IPS DF 6.9 (cell line): ENCODE data around the gene ADRA2A.

Experiments
- DNase-seq: peaks from one replicate; pipeline ENCODE4 v3.0.0-alpha.2; 2013; ENCODE audit warnings: low read depth, low spot score
- H3K27ac ChIP-seq: one replicate; pipeline ENCODE4 v1.5.1; 2013; ENCODE audit warnings: low read length, control low read depth
- H3K27me3 ChIP-seq: 2 replicates; pipeline ENCODE4 v1.6.1; 2013; ENCODE audit warnings: mild to moderate bottlenecking, low read length; ENCODE audit not compliant: control insufficient read depth, insufficient read depth
- H3K36me3 ChIP-seq: 2 replicates; pipeline ENCODE4 v1.6.1; 2013; ENCODE audit warnings: low read length; ENCODE audit not compliant: control insufficient read depth, insufficient read depth
- H3K4me1 ChIP-seq: 2 replicates; pipeline ENCODE4 v1.6.1; 2013; ENCODE audit warnings: low read length; ENCODE audit not compliant: control insufficient read depth, insufficient read depth
- H3K4me3 ChIP-seq: 2 replicates; pipeline ENCODE4 v1.5.1; 2013; ENCODE audit warnings: mild to moderate bottlenecking, low read length
- H3K9me3 ChIP-seq: 2 replicates; pipeline ENCODE4 v1.6.1; 2013; ENCODE audit warnings: low read length, inconsistent platforms; ENCODE audit not compliant: control insufficient read depth, insufficient read depth
- WGBS: extraction: QIAGEN DNeasy Blood & Tissue Kit; methylation state at CpG from one replicate; pipeline ENCODE4 v1.1.7; 2013; ENCODE audit warnings: mixed read lengths, missing lambda C conversion rate; ENCODE audit not compliant: insufficient read length, insufficient coverage; 5-methylcytosine and 5-hydroxymethylcytosine counted together

ADRA2A gene

GRCh38 chr10:111098679-111099437 lies 22.0 kb downstream of the ADRA2A start:
- no peak for DNase-seq
- H3K36me3 ChIP-seq: no peaks in the 10 kb centered on the region
- no peaks in the 10 kb centered on the region for H3K27me3 ChIP-seq
- H3K9me3 ChIP-seq: no peaks in the 10 kb centered on the region
- no peak overlapping the region for H3K27ac ChIP-seq
- no peaks in the 10 kb centered on the region for H3K4me1 ChIP-seq
- WGBS: no CpG with 5 or more reads among the region's 1 CpG
- H3K4me3 ChIP-seq: no peak overlapping the region

- Histone ChIP-seq H3K27me3 (no peaks in the 10 kb centered on the region), H3K36me3 (no peaks in the 10 kb centered on the region), H3K4me1 (no peaks in the 10 kb centered on the region), H3K9me3 (no peaks in the 10 kb centered on the region), H3K4me3 (no peak overlapping the region), H3K27ac (no peak overlapping the region)
- WGBS: no CpG with 5 or more reads among the region's 5 CpGs
- DNase-seq: no peak
These were observed 23.4 kb downstream of the ADRA2A start for GRCh38 chr10:111100198-111100597.

- no peaks in the 10 kb centered on the region for H3K9me3 ChIP-seq
- no peaks in the 10 kb centered on the region for H3K36me3 ChIP-seq
- H3K27me3 ChIP-seq: no peaks in the 10 kb centered on the region
- no peak overlapping the region for H3K4me3 ChIP-seq
- no peaks in the 10 kb centered on the region for H3K4me1 ChIP-seq
- H3K27ac ChIP-seq: no peak overlapping the region
- DNase-seq: no peak
- no CpG with 5 or more reads among the region's 4 CpGs for WGBS
These were observed 25.0 kb downstream of the ADRA2A start for GRCh38 chr10:111101796-111102195.

- H3K27ac ChIP-seq: no peak overlapping the region
- no peaks in the 10 kb centered on the region for H3K36me3 ChIP-seq
- no peaks in the 10 kb centered on the region for H3K4me1 ChIP-seq
- H3K27me3 ChIP-seq: no peaks in the 10 kb centered on the region
- H3K9me3 ChIP-seq: no peaks in the 10 kb centered on the region
- WGBS: no CpG with 5 or more reads among the region's 4 CpGs
- DNase-seq: no peak
- no peak overlapping the region for H3K4me3 ChIP-seq
These were observed 25.6 kb downstream of the ADRA2A start for GRCh38 chr10:111102359-111102837.

DNA sequence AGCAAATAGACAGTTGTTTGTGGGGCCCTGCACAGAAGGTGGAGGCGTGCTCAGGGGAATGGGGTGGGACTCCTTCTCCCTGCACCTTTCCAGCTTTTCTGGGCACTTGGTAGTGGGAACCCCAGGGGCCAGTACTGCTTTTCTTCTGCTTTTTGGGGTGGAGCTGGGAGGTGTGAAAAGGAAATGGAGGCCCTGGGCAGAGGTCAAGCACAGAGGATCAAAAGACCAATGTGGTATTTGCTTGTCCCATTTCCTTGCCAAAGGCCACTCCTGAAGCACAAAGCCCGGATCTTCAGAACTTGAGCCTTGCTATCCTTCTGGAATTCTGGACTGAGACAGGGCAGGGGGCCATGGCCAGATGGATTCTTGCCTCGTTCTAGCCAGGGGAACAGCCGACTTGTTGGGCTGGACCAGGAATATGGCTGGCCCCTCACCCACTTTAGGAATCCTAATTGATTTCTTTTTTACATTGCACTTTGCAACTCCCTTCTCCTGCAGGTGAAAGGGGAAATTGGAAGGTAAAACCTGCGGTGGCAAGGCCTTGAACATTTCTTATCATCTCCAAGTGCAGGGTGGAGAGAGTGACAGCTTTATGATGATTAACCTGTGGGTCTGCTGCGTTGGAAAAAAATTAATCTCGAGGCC lies 26.5 kb downstream of the ADRA2A start:
- DNase-seq: no peak
- H3K36me3 ChIP-seq: no peaks in the 10 kb centered on the region
- H3K27ac ChIP-seq: no peak overlapping the region
- no peaks in the 10 kb centered on the region for H3K27me3 ChIP-seq
- WGBS: no CpG with 5 or more reads among the region's 7 CpGs
- H3K9me3 ChIP-seq: no peaks in the 10 kb centered on the region
- H3K4me1 ChIP-seq: no peaks in the 10 kb centered on the region
- H3K4me3 ChIP-seq: no peak overlapping the region

- Histone ChIP-seq H3K9me3 (no peaks in the 10 kb centered on the region), H3K4me3 (no peak overlapping the region), H3K36me3 (no peaks in the 10 kb centered on the region), H3K27ac (no peak overlapping the region), H3K4me1 (no peaks in the 10 kb centered on the region), H3K27me3 (no peaks in the 10 kb centered on the region)
- WGBS: no CpG with 5 or more reads among the region's 20 CpGs
- DNase-seq: no peak
These were observed 28.0 kb downstream of the ADRA2A start for GRCh38 chr10:111104811-111105210.

DNA sequence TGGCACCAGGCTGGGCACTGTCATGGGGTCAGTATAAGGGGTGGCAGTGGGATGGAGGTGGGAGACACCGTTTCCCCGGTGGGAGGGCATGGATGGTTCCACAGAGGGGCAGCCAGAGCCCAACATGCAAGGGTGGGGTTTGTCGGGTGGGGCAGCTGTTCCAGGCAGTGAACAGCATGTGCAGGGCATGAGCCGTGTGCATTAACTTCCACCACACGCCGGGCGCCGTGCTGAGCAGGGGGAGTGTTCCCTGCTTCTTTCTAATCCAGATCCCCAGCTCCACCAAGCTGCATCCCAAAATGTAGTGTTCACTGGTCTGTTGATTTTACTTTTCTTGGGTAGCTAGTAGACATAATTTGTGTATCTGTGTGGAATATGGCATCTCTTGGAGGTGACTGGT lies 29.3 kb downstream of the ADRA2A start:
- no peak overlapping the region for H3K4me3 ChIP-seq
- no peaks in the 10 kb centered on the region for H3K4me1 ChIP-seq
- H3K36me3 ChIP-seq: no peaks in the 10 kb centered on the region
- no CpG with 5 or more reads among the region's 8 CpGs for WGBS
- H3K27me3 ChIP-seq: no peaks in the 10 kb centered on the region
- H3K9me3 ChIP-seq: no peaks in the 10 kb centered on the region
- DNase-seq: no peak
- H3K27ac ChIP-seq: no peak overlapping the region

- no peak for DNase-seq
- Histone ChIP-seq H3K4me3 (no peak overlapping the region), H3K36me3 (no peaks in the 10 kb centered on the region), H3K4me1 (no peaks in the 10 kb centered on the region), H3K9me3 (no peaks in the 10 kb centered on the region), H3K27ac (no peak overlapping the region), H3K27me3 (no peaks in the 10 kb centered on the region; the same call in 1 of the 2 replicates)
- WGBS: no CpG with 5 or more reads among the region's 4 CpGs
These were observed 30.2 kb downstream of the ADRA2A start for GRCh38 chr10:111107023-111107422.

- no peaks in the 10 kb centered on the region for H3K4me1 ChIP-seq
These were observed 31.0 kb downstream of the ADRA2A start for GRCh38 chr10:111107846-111108245.

DNA sequence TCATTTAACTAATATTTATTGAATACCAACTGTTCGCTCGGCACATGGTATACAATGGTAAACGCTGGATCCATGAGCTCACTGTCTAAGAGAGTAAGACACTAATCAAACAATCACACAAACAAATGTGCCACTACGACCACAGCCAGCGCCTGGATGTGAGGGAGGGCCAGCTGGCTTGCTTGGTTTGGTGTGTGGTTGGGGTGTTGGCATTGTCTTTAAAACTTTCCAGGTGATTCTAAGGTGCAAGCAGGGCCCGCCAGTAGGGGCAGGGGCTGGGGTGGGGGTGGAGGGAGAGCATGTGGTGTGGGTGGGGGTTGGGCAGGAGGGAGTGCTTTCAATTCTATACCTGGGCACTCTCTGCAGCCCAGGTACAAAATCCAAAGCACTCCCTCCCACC lies 31.6 kb downstream of the ADRA2A start:
- WGBS: no CpG with 5 or more reads among the region's 6 CpGs

More at GRCh38 chr10:111107846-111108245, 31.0 kb downstream of the ADRA2A start:
- WGBS: no CpG with 5 or more reads among the region's 4 CpGs
- Histone ChIP-seq H3K27ac (no peak overlapping the region), H3K4me3 (no peak overlapping the region), H3K9me3 (no peaks in the 10 kb centered on the region), H3K36me3 (no peaks in the 10 kb centered on the region), H3K27me3 (no peaks in the 10 kb centered on the region; the same call in 1 of the 2 replicates)
- no peak for DNase-seq

More for the DNA sequence above, 31.6 kb downstream of the ADRA2A start:
- no peak for DNase-seq
- no peak overlapping the region for H3K27ac ChIP-seq
- no peak overlapping the region for H3K4me3 ChIP-seq
- H3K36me3 ChIP-seq: no peaks in the 10 kb centered on the region
- no peaks in the 10 kb centered on the region; the same call in 1 of the 2 replicates for H3K27me3 ChIP-seq
- no peaks in the 10 kb centered on the region for H3K4me1 ChIP-seq
- H3K9me3 ChIP-seq: no peaks in the 10 kb centered on the region
